PC-9 (cell line): ENCODE measurements around the gene CHST7. TPM values are rescaled to one million over a fixed set of nuclear protein-coding genes. Genes with fewer than 3 reads are reported as not detected.

ENCODE experiments used
- BruUV-seq: library from RNA; stranded (reverse); fragments of 400-500 nt; replicated peaks from 2 replicates; lab custom pipeline; 2021; lab: Mats Ljungman, UMichigan
- CTCF ChIA-PET: fragments of 300-600 bp; sonication (Branson Sonifier 250); formaldehyde crosslinking; loops from one replicate; lab custom pipeline; 2022; ENCODE audit warnings: antibody characterized with exemption; lab: Charles Lee
- POLR2A ChIA-PET: fragments of 300-600 bp; sonication (Branson Sonifier 250); formaldehyde crosslinking; loops from one replicate; lab custom pipeline; 2022; ENCODE audit warnings: antibody characterized with exemption; ENCODE audit not compliant: unreplicated experiment; lab: Charles Lee
- DNase-seq, 2 experiments: peaks; one replicate each; pipeline versions ENCODE4 v3.0.0 to v3.0.0-alpha.2; 2015 to 2022; ENCODE audit warnings: mixed read lengths in 1 of 2
- H2AFZ ChIP-seq: fragments of 200-600 bp; sonication (generic); 2 replicates; pipeline ENCODE4 v1.8.1; 2017; ENCODE audit warnings: antibody characterized with exemption
- H3F3A ChIP-seq: fragments of 200-600 bp; sonication (generic); 2 replicates; pipeline ENCODE4 v1.8.1; 2017; ENCODE audit warnings: antibody characterized with exemption, mild to moderate bottlenecking, low read depth; ENCODE audit not compliant: insufficient read depth
- H3K27ac ChIP-seq: fragments of 200-600 bp; sonication (generic); 2 replicates; pipeline ENCODE4 v1.6.1; 2016; ENCODE audit warnings: mixed run types
- H3K27me3 ChIP-seq: fragments of 200-600 bp; sonication (generic); 2 replicates; pipeline ENCODE4 v1.6.1; 2016; ENCODE audit warnings: low read depth, mixed run types; ENCODE audit not compliant: insufficient read depth
- H3K36me3 ChIP-seq: fragments of 200-600 bp; sonication (generic); 2 replicates; pipeline ENCODE4 v1.6.1; 2016; ENCODE audit warnings: low read depth, mixed run types
- H3K4me1 ChIP-seq: fragments of 200-600 bp; sonication (generic); replicated peaks from 2 replicates; pipeline ENCODE4 v1.6.1; 2016; ENCODE audit warnings: mixed run types; ENCODE audit not compliant: insufficient read depth
- H3K4me2 ChIP-seq: fragments of 200-600 bp; sonication (generic); 2 replicates; pipeline ENCODE4 v1.6.1; 2017; ENCODE audit warnings: mixed run types
- H3K4me3 ChIP-seq: fragments of 200-600 bp; sonication (generic); 2 replicates; pipeline ENCODE4 v1.6.1; 2016; ENCODE audit warnings: mixed run types
- H3K79me2 ChIP-seq: fragments of 200-600 bp; sonication (generic); 2 replicates; pipeline ENCODE4 v1.6.1; 2017; ENCODE audit warnings: low read depth, mixed run types
- H3K9me2 ChIP-seq: fragments of 200-600 bp; sonication (generic); 2 replicates; pipeline ENCODE4 v1.8.1; 2017; ENCODE audit warnings: mild to moderate bottlenecking; ENCODE audit not compliant: insufficient read depth
- H3K9me3 ChIP-seq: fragments of 200-600 bp; sonication (generic); 2 replicates; pipeline ENCODE4 v1.8.1; 2016; ENCODE audit warnings: low read depth; ENCODE audit not compliant: insufficient read depth
- H4K20me1 ChIP-seq: fragments of 200-600 bp; sonication (generic); 2 replicates; pipeline ENCODE4 v1.8.1; 2017; ENCODE audit not compliant: insufficient read depth
- EZH2 ChIP-seq: fragments of 200-600 bp; sonication (generic); IDR thresholded peaks from 2 replicates; pipeline ENCODE4 v1.8.0; 2017; ENCODE audit warnings: antibody characterized with exemption, low read depth
- intact Hi-C: fragments of 100-400 bp; cut with micrococcal nuclease; formaldehyde crosslinking; loops from one replicate; pipeline ENCODE4 v1.10.0; 2022; ENCODE audit not compliant: unreplicated experiment
- total RNA-seq: library from RNA; stranded (reverse); gene quantifications from 2 replicates; pipeline ENCODE4 v1.2.3, GENCODE V29; 2021
- TF ChIP-seq, protein P1 (sequence below): fragments of 200-600 bp; sonication (generic); conservative IDR thresholded peaks from 2 replicates; pipeline ENCODE4 v1.6.1; 2017; ENCODE audit warnings: mixed run types, antibody characterized with exemption, mild to moderate bottlenecking, moderate library complexity

CHST7 gene
- total RNA-seq, 1 experiment from 2014 or later: 0.94 TPM

GRCh38 chrX:46617906-46618305, 44.3 kb downstream of the CHST7 start:
- Histone ChIP-seq H3F3A (no peaks in the 10 kb centered on the region), H3K27ac (no peak overlapping the region), H3K4me1 (no peaks in the 10 kb centered on the region), H3K79me2 (no peaks in the 10 kb centered on the region), H4K20me1 (no peaks in the 10 kb centered on the region), H3K36me3 (no peaks in the 10 kb centered on the region), H3K4me3 (no peak overlapping the region), H2AFZ (no peak overlapping the region), H3K9me2 (no peaks in the 10 kb centered on the region), H3K9me3 (no peaks in the 10 kb centered on the region), H3K27me3 (no peaks in the 10 kb centered on the region), H3K4me2 (no peak overlapping the region)
- ChIA-PET POLR2A (no interaction called here), CTCF (no interaction called here)
- no peak for DNase-seq
- TF ChIP-seq, protein P1, sequence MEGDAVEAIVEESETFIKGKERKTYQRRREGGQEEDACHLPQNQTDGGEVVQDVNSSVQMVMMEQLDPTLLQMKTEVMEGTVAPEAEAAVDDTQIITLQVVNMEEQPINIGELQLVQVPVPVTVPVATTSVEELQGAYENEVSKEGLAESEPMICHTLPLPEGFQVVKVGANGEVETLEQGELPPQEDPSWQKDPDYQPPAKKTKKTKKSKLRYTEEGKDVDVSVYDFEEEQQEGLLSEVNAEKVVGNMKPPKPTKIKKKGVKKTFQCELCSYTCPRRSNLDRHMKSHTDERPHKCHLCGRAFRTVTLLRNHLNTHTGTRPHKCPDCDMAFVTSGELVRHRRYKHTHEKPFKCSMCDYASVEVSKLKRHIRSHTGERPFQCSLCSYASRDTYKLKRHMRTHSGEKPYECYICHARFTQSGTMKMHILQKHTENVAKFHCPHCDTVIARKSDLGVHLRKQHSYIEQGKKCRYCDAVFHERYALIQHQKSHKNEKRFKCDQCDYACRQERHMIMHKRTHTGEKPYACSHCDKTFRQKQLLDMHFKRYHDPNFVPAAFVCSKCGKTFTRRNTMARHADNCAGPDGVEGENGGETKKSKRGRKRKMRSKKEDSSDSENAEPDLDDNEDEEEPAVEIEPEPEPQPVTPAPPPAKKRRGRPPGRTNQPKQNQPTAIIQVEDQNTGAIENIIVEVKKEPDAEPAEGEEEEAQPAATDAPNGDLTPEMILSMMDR: no peak
- no peak for TF ChIP-seq EZH2
- no TSS peak for BruUV-seq
- intact Hi-C loops: no loop called here

DNA sequence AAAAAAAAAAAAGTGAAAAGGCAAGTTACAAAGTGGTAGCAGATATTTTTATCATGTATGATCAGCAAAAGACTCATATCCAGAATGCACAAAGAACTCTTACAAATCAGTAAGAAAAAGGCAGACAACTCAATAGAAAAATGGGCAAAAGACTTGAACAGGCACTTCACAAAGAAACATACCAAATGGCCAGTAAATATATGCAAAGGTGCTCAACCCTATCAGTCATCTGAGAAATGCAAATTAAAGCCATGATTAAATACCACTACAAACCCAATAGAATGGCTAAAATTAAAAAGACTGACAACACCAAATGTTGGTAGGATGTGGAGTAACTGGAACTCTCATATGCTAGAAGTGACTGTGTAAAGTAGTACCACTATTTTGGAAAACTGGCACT, 45.4 kb downstream of the CHST7 start:
- POLR2A ChIA-PET: no interaction called here
- H3K4me3 ChIP-seq: no peak overlapping the region
- no peak overlapping the region for H3K4me2 ChIP-seq
- H2AFZ ChIP-seq: no peak overlapping the region
- H3K79me2 ChIP-seq: no peaks in the 10 kb centered on the region
- intact Hi-C loops: no loop called here
- H3F3A ChIP-seq: no peaks in the 10 kb centered on the region
- H3K27ac ChIP-seq: no peak overlapping the region
- DNase-seq: no peak
- no peaks in the 10 kb centered on the region for H3K27me3 ChIP-seq
- no TSS peak for BruUV-seq
- no peaks in the 10 kb centered on the region for H3K4me1 ChIP-seq
- H3K9me3 ChIP-seq: no peaks in the 10 kb centered on the region
- no peaks in the 10 kb centered on the region for H3K36me3 ChIP-seq
- TF ChIP-seq, protein P1: no peak
- no peak for TF ChIP-seq EZH2
- no peaks in the 10 kb centered on the region for H4K20me1 ChIP-seq
- H3K9me2 ChIP-seq: no peaks in the 10 kb centered on the region
- CTCF ChIA-PET: no interaction called here

GRCh38 chrX:46620505-46620904, 46.9 kb downstream of the CHST7 start:
- CTCF ChIA-PET: no interaction called here
- Histone ChIP-seq H4K20me1 (no peaks in the 10 kb centered on the region), H3K9me3 (no peaks in the 10 kb centered on the region), H3K36me3 (no peaks in the 10 kb centered on the region), H2AFZ (no peak overlapping the region), H3F3A (no peaks in the 10 kb centered on the region), H3K79me2 (no peaks in the 10 kb centered on the region), H3K9me2 (no peaks in the 10 kb centered on the region), H3K27ac (no peak overlapping the region), H3K4me1 (no peaks in the 10 kb centered on the region), H3K4me2 (no peak overlapping the region), H3K4me3 (no peak overlapping the region), H3K27me3 (no peaks in the 10 kb centered on the region)
- POLR2A ChIA-PET: interaction anchor here (0.7 kb wide), 1 partner anchor 244 kb away, joined by 5 read pairs; no protein-coding TSS in a partner anchor
- no peak for DNase-seq
- BruUV-seq: no TSS peak
- intact Hi-C loops: no loop called here
- TF ChIP-seq, protein P1: no peak
- no peak for TF ChIP-seq EZH2
